ENCODE data around the gene LPP.

Gene LPP

DNA sequence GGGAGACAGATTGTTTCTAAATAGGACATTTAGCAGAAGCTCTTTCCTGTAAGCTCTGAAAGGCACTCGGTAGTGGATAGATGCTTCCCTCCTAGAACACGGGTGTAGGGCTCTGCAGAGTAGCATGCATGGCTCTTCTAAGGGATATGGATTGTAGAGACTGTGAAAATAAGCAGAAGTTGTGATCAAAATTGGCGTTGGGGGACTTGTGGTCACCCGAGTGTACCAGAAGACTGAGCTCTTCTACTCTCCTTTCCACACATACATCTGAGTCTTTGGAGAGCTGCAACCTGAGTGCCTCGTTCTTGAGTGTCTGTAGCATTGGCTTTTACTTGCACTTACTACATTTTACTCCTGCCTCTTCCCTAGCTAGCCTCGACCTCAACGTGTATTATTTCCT lies 197.7 kb downstream of the LPP start:
- TF ChIP-seq L3MBTL2 (conservative IDR thresholded peaks at IDR 0.05) (no peak), TARDBP (IDR thresholded peaks at IDR 0.05) (no peak), LEF1 (IDR thresholded peaks at IDR 0.05; ENCODE audit: borderline replicate concordance) (no peak), ARNT (IDR thresholded peaks at IDR 0.05) (no peak), BHLHE40 (IDR thresholded peaks at IDR 0.05; ENCODE audit: borderline replicate concordance) (no peak), SP1 (IDR thresholded peaks at IDR 0.05) (no peak), ZNF384 (IDR thresholded peaks at IDR 0.05) (no peak), HDGF (IDR thresholded peaks at IDR 0.05; ENCODE audit: borderline replicate concordance) (no peak), NFRKB (IDR thresholded peaks at IDR 0.05) (no peak)
- TF ChIP-seq, protein P1, sequence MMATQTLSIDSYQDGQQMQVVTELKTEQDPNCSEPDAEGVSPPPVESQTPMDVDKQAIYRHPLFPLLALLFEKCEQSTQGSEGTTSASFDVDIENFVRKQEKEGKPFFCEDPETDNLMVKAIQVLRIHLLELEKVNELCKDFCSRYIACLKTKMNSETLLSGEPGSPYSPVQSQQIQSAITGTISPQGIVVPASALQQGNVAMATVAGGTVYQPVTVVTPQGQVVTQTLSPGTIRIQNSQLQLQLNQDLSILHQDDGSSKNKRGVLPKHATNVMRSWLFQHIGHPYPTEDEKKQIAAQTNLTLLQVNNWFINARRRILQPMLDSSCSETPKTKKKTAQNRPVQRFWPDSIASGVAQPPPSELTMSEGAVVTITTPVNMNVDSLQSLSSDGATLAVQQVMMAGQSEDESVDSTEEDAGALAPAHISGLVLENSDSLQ (IDR thresholded peaks at IDR 0.05): no peak
- ChIA-PET POLR2A (no interaction called here), CTCF (interaction anchor here (1.0 kb wide), 1 partner anchor 11 kb away, joined by 3 read pairs; no protein-coding TSS in a partner anchor)
- DNase-seq (ENCODE audit: extremely low spot score): no peak

DNA sequence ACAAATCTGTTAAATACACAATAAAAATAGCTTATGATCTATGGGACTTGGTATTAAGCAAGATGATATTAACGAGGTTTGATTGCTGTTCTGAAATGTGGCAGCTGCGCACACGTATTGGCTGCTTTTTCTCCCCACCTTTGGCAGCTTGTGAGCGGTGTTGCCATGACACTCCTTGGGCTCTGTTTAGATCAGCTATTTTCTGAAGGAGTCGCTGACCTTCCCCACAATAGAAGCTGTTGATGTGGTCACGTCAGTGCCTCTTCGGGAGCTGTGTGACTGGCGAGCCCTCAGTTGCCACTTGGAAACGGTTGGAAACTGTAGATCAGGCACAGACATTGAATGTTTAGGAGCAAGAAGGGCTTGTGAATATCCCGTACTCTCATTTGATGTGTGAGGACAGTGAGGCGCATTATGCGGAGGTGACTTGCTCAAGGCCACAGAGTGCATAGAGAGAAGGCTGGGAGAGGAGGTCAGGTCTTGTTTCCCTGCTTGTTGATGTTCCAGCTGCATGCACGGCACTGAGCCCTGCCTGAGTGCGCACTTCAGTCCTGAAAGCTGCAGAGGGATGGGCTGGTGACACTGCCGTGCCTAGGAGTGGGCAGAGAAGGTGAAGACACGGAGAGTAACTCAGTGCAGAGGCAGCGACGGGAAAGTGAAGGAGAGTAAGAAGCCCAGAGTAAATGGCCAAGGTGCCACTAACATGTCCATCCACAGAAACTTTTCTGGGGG lies 198.4 kb downstream of the LPP start:
- CTCF ChIA-PET: interaction anchor here (1.0 kb wide), 1 partner anchor 10 kb away, joined by 3 read pairs; no protein-coding TSS in a partner anchor
- TF ChIP-seq HDGF (IDR thresholded peaks at IDR 0.05; ENCODE audit: borderline replicate concordance) (no peak), LEF1 (IDR thresholded peaks at IDR 0.05; ENCODE audit: borderline replicate concordance) (no peak), SP1 (IDR thresholded peaks at IDR 0.05) (no peak), ZNF384 (IDR thresholded peaks at IDR 0.05) (no peak), FOXK2 (IDR thresholded peaks at IDR 0.05) (no peak), SUZ12 (IDR thresholded peaks at IDR 0.05) (no peak), ARNT (IDR thresholded peaks at IDR 0.05) (no peak), FOXM1 (IDR thresholded peaks at IDR 0.05; ENCODE audit: borderline replicate concordance) (no peak), L3MBTL2 (conservative IDR thresholded peaks at IDR 0.05) (no peak), ELF4 (IDR thresholded peaks at IDR 0.05) (no peak), BHLHE40 (IDR thresholded peaks at IDR 0.05; ENCODE audit: borderline replicate concordance) (no peak), CTBP1 (IDR thresholded peaks at IDR 0.05; ENCODE audit: borderline replicate concordance) (no peak), FOXA1 (IDR thresholded peaks at IDR 0.05) (no peak), NFRKB (IDR thresholded peaks at IDR 0.05) (no peak), TARDBP (IDR thresholded peaks at IDR 0.05) (no peak)
- TF ChIP-seq, protein P1 (IDR thresholded peaks at IDR 0.05): no peak
- POLR2A ChIA-PET: no interaction called here
- DNase-seq (ENCODE audit: extremely low spot score): no peak

DNA sequence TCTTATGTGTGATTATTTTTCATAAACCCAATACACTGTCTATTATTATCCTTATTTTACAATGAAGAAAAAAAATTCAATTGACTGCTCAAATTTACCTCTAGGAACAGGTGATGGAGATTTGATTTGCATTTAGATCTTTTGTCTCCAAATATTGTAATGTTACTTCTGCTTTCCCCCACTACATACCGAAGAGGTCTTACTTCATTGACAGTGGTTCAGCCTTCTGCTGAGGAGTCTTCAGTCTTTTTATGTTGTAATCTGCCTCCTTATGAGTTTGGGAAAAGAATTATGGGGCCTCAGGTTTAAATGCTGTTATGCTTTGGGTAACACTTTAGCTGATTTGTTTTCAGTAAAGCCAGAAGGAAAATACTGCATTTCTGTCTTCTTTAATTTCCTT lies 199.5 kb downstream of the LPP start:
- ChIA-PET CTCF (no interaction called here), POLR2A (no interaction called here)
- DNase-seq (ENCODE audit: extremely low spot score): no peak
- no peak for TF ChIP-seq ZNF384 (IDR thresholded peaks at IDR 0.05)
- no peak for TF ChIP-seq FOXM1 (IDR thresholded peaks at IDR 0.05; ENCODE audit: borderline replicate concordance)
- TF ChIP-seq TARDBP (IDR thresholded peaks at IDR 0.05): no peak

DNA sequence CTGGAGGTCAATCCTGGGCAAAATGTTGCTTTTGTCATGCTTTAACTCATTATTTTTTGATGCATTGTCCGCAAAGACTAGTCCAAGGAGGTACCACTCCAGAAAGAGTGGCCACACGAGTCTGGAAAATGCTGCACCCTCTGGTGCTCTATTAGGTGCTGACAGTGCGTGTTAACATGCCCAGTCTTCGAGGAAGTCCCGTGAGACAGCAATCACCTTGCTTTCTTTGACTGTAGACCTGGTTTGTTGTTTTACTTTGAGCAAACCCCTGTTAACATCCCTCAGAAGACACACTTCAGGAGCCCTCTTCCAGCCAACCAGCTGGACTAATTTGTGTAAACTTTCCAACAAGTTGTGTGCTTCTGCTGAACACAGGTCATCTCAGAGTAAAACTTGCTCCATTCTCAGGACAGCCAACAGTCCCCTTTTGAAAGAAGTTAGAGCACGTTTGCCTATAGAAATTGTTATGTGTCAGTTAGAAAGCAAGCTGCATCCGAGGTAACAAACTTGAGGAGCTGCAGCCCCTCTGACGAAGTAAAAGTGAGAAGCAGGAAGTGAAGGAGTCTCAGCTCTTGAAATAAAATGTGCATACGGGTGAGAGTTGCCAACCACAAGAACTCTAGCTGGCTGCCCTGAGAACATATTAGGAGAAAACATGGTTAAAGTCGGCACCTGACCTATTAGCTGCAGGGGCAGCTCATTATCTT lies 205.0 kb downstream of the LPP start:
- no peak for DNase-seq (ENCODE audit: extremely low spot score)
- TF ChIP-seq TARDBP (IDR thresholded peaks at IDR 0.05) (no peak), ELF4 (IDR thresholded peaks at IDR 0.05) (no peak), BHLHE40 (IDR thresholded peaks at IDR 0.05; ENCODE audit: borderline replicate concordance) (no peak), ZNF384 (IDR thresholded peaks at IDR 0.05) (no peak), CTBP1 (IDR thresholded peaks at IDR 0.05; ENCODE audit: borderline replicate concordance) (no peak), LEF1 (IDR thresholded peaks at IDR 0.05; ENCODE audit: borderline replicate concordance) (no peak), HDGF (IDR thresholded peaks at IDR 0.05; ENCODE audit: borderline replicate concordance) (no peak), SUZ12 (IDR thresholded peaks at IDR 0.05) (no peak), FOXA1 (IDR thresholded peaks at IDR 0.05) (no peak), L3MBTL2 (conservative IDR thresholded peaks at IDR 0.05) (no peak), FOXK2 (IDR thresholded peaks at IDR 0.05) (no peak), NFRKB (IDR thresholded peaks at IDR 0.05) (no peak), SP1 (IDR thresholded peaks at IDR 0.05) (no peak), ARNT (IDR thresholded peaks at IDR 0.05) (no peak), FOXM1 (IDR thresholded peaks at IDR 0.05; ENCODE audit: borderline replicate concordance) (no peak)
- TF ChIP-seq, protein P1 (IDR thresholded peaks at IDR 0.05): no peak
- POLR2A ChIA-PET: no interaction called here
- CTCF ChIA-PET: no interaction called here

DNA sequence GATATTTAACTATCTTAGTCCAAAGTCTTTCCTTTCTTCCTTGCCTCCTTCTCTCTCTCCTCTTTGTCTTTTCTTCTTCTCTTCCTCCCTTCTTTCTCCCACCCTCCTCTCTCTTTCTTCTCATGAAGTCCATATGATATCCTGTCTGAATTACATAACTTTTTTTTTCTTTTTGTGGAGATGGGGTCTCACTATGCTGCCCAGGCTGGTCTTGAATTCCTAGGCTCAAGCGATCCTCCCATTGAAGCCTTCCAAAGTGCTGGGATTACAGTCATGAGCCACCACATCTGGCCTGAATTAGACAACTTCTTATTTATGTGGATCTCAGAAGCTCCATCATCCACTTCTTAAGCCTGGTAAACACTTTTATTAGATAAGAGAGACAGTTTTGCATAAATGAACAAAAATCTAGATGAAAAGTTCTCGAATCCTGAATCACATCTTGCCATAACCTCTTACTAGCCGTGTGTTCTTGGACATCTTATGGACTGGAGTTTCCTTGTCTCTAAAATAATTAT lies 206.5 kb downstream of the LPP start:
- ChIA-PET POLR2A (no interaction called here), CTCF (no interaction called here)
- no peak for DNase-seq (ENCODE audit: extremely low spot score)
- no peak for TF ChIP-seq NFRKB (IDR thresholded peaks at IDR 0.05)
- no peak for TF ChIP-seq CTBP1 (IDR thresholded peaks at IDR 0.05; ENCODE audit: borderline replicate concordance)
- TF ChIP-seq SP1 (IDR thresholded peaks at IDR 0.05): no peak
- no peak for TF ChIP-seq ARNT (IDR thresholded peaks at IDR 0.05)
- TF ChIP-seq FOXA1 (IDR thresholded peaks at IDR 0.05): no peak
- TF ChIP-seq FOXM1 (IDR thresholded peaks at IDR 0.05; ENCODE audit: borderline replicate concordance): no peak
- no peak for TF ChIP-seq LEF1 (IDR thresholded peaks at IDR 0.05; ENCODE audit: borderline replicate concordance)
- no peak for TF ChIP-seq BHLHE40 (IDR thresholded peaks at IDR 0.05; ENCODE audit: borderline replicate concordance)
- no peak for TF ChIP-seq ZNF384 (IDR thresholded peaks at IDR 0.05)
- no peak for TF ChIP-seq HDGF (IDR thresholded peaks at IDR 0.05; ENCODE audit: borderline replicate concordance)
- TF ChIP-seq, protein P1 (IDR thresholded peaks at IDR 0.05): no peak
- TF ChIP-seq TARDBP (IDR thresholded peaks at IDR 0.05): no peak
- TF ChIP-seq SUZ12 (IDR thresholded peaks at IDR 0.05): no peak
- no peak for TF ChIP-seq FOXK2 (IDR thresholded peaks at IDR 0.05)
- TF ChIP-seq L3MBTL2 (conservative IDR thresholded peaks at IDR 0.05): no peak
- TF ChIP-seq ELF4 (IDR thresholded peaks at IDR 0.05): no peak
